ENCODE results near the gene CBX8. TPM values are rescaled to one million over a fixed set of nuclear protein-coding genes. Genes with fewer than 3 reads are reported as not detected.

Gene CBX8
- total RNA-seq, 1 experiment from 2014 or later, result 36.6 TPM

GRCh38 chr17:79743614-79744013 lies 53.3 kb downstream of the CBX8 start:
- intact Hi-C loops (cut with micrococcal nuclease; ENCODE audit: unreplicated experiment), result loop anchor here (1.0 to 2.0 kb wide), 6 partner anchors 15 to 249 kb away; partner anchors contain the start of genes CBX2 and CBX8
- Mint-ChIP-seq H3K27me3 (ENCODE audit: insufficient read depth, unreplicated experiment) (no peaks in the 10 kb centered on the region), H3K4me1 (ENCODE audit: low read depth, unreplicated experiment) (peaks cover 21% of the 10 kb centered on the region), H3K36me3 (ENCODE audit: insufficient read depth, unreplicated experiment) (peaks cover 8% of the 10 kb centered on the region), H3K27ac (ENCODE audit: unreplicated experiment) (peak overlapping the region; percentile 76), H3K9me3 (ENCODE audit: unreplicated experiment) (no peaks in the 10 kb centered on the region), H3K4me3 (ENCODE audit: unreplicated experiment) (peak overlapping the region; percentile 75)
- H3K36me3 ChIP-seq (ENCODE audit: control insufficient read depth, insufficient read depth, low read length), result no peaks in the 10 kb centered on the region
- H3K4me3 ChIP-seq (ENCODE audit: low read depth, low read length), result no peak overlapping the region
- DNase-seq, result no peak
- no TSS peak for BruUV-seq (replicated peaks)
- POLR2A ChIA-PET, result interaction anchor here (1.0 to 2.7 kb wide), 4 partner anchors 35 to 97 kb away, joined by 3 to 40 read pairs (median 18); partner anchors contain the start of genes CBX4 and CBX8
- H3K27me3 ChIP-seq (replicated peaks; ENCODE audit: control insufficient read depth, insufficient read depth, low read length), result no peaks in the 10 kb centered on the region
- no peak for TF ChIP-seq CTCF (IDR thresholded peaks at IDR 0.05; ENCODE audit: insufficient read depth in 1 of 2, low read depth in 1 of 2, low read length in 1 of 2, severe bottlenecking in 1 of 2, unreplicated experiment in 1 of 2)
- CTCF ChIA-PET, result interaction anchor here (1.2 to 3.3 kb wide), 8 partner anchors 21 to 265 kb away, joined by 4 to 30 read pairs (median 6); partner anchors contain the start of gene CBX8
- H3K4me1 ChIP-seq, result peaks cover 62% of the 10 kb centered on the region
- H3K9me3 ChIP-seq, result no peaks in the 10 kb centered on the region

GRCh38 chr17:79742951-79743476 lies 53.9 kb downstream of the CBX8 start:
- Histone ChIP-seq H3K27me3 (replicated peaks; ENCODE audit: control insufficient read depth, insufficient read depth, low read length) (no peaks in the 10 kb centered on the region), H3K36me3 (ENCODE audit: control insufficient read depth, insufficient read depth, low read length) (no peaks in the 10 kb centered on the region), H3K4me1 (peaks cover 62% of the 10 kb centered on the region), H3K4me3 (ENCODE audit: low read depth, low read length) (peak overlapping the region; percentile 56), H3K9me3 (no peaks in the 10 kb centered on the region)
- Mint-ChIP-seq H3K27me3 (ENCODE audit: insufficient read depth, unreplicated experiment) (no peaks in the 10 kb centered on the region), H3K4me1 (ENCODE audit: low read depth, unreplicated experiment) (peaks cover 21% of the 10 kb centered on the region), H3K4me3 (ENCODE audit: unreplicated experiment) (peak overlapping the region; percentile 75), H3K27ac (ENCODE audit: unreplicated experiment) (peak overlapping the region; percentile 76), H3K9me3 (ENCODE audit: unreplicated experiment) (no peaks in the 10 kb centered on the region), H3K36me3 (ENCODE audit: insufficient read depth, unreplicated experiment) (peaks cover 8% of the 10 kb centered on the region)
- ChIA-PET POLR2A (interaction anchor here (0.5 to 2.7 kb wide), 11 partner anchors 21 to 183 kb away, joined by 3 to 40 read pairs (median 7); partner anchors contain the start of genes CBX4 and CBX8), CTCF (interaction anchor here (0.6 to 3.3 kb wide), 20 partner anchors 21 to 597 kb away, joined by 3 to 37 read pairs (median 5); partner anchors contain the start of genes CBX8 and GAA)
- DNase-seq, result peak; percentile 92 to 94
- BruUV-seq (replicated peaks), result no TSS peak
- no peak for TF ChIP-seq CTCF (IDR thresholded peaks at IDR 0.05; ENCODE audit: insufficient read depth in 1 of 2, low read depth in 1 of 2, low read length in 1 of 2, severe bottlenecking in 1 of 2, unreplicated experiment in 1 of 2)
- intact Hi-C loops (cut with micrococcal nuclease; ENCODE audit: unreplicated experiment), result loop anchor here (1.0 to 2.0 kb wide), 6 partner anchors 15 to 250 kb away; partner anchors contain the start of genes CBX2 and CBX8

GRCh38 chr17:79742589-79742918 lies 54.3 kb downstream of the CBX8 start:
- ChIA-PET POLR2A (interaction anchor here (0.5 to 2.7 kb wide), 13 partner anchors 14 to 891 kb away, joined by 3 to 40 read pairs (median 5); partner anchors contain the start of genes CBX4 and CBX8), CTCF (interaction anchor here (0.6 to 3.3 kb wide), 32 partner anchors 9 to 812 kb away, joined by 3 to 37 read pairs (median 5); partner anchors contain the start of genes CBX4, CBX8 and GAA)
- TSS peak; percentile 97 for BruUV-seq (replicated peaks)
- Mint-ChIP-seq H3K27me3 (ENCODE audit: insufficient read depth, unreplicated experiment) (no peaks in the 10 kb centered on the region), H3K4me1 (ENCODE audit: low read depth, unreplicated experiment) (peaks cover 21% of the 10 kb centered on the region), H3K9me3 (ENCODE audit: unreplicated experiment) (no peaks in the 10 kb centered on the region), H3K36me3 (ENCODE audit: insufficient read depth, unreplicated experiment) (peaks cover 8% of the 10 kb centered on the region), H3K27ac (ENCODE audit: unreplicated experiment) (peak overlapping the region; percentile 76), H3K4me3 (ENCODE audit: unreplicated experiment) (peak overlapping the region; percentile 75)
- peak overlapping the region; percentile 56 for H3K4me3 ChIP-seq (ENCODE audit: low read depth, low read length)
- H3K4me1 ChIP-seq, result peaks cover 62% of the 10 kb centered on the region
- H3K27me3 ChIP-seq (replicated peaks; ENCODE audit: control insufficient read depth, insufficient read depth, low read length), result no peaks in the 10 kb centered on the region
- H3K36me3 ChIP-seq (ENCODE audit: control insufficient read depth, insufficient read depth, low read length), result no peaks in the 10 kb centered on the region
- no peak for TF ChIP-seq CTCF (IDR thresholded peaks at IDR 0.05; ENCODE audit: insufficient read depth in 1 of 2, low read depth in 1 of 2, low read length in 1 of 2, severe bottlenecking in 1 of 2, unreplicated experiment in 1 of 2)
- intact Hi-C loops (cut with micrococcal nuclease; ENCODE audit: unreplicated experiment), result loop anchor here (2.0 kb wide), 3 partner anchors 54 to 250 kb away; partner anchors contain the start of gene CBX8
- peak in 1 of 2 experiments; percentile 21 for DNase-seq
- H3K9me3 ChIP-seq, result no peaks in the 10 kb centered on the region

Other genes with a start within 250 kb of the CBX8 start
- 1.1 and 2.0 TPM in 2 replicates for gene RBFOX3, start 186.0 kb downstream of the CBX8 start, total RNA-seq (2022)
- 0.30 and 0.34 TPM in 2 replicates for gene ENPP7, start 66.1 kb downstream of the CBX8 start, total RNA-seq (2022)
- gene CBX2, start 18.9 kb downstream of the CBX8 start, total RNA-seq (2022), result 50.0 and 52.8 TPM in 2 replicates
- 90.8 and 114 TPM in 2 replicates for gene CBX4, start 42.4 kb upstream of the CBX8 start, total RNA-seq (2022)
- gene TBC1D16, start 238.8 kb upstream of the CBX8 start, total RNA-seq (2022), result 48.1 and 55.4 TPM in 2 replicates
- 3.7 and 3.9 TPM in 2 replicates for gene CCDC40, start 239.6 kb upstream of the CBX8 start, total RNA-seq (2022)

Measured in Caco-2 (cell line).